HG03095 (cell line): ENCODE data around the gene MUC5AC.

Experiments used
- ATAC-seq: cut with Tn5 transposase; IDR thresholded peaks from one replicate; pipeline ENCODE4 v1.9.1; 2021; ENCODE audit warnings: moderate library complexity; ENCODE audit not compliant: unreplicated experiment

Gene MUC5AC

GRCh38 chr11:1121813-1122663 lies 35.7 kb upstream of the MUC5AC start:
- no peak for ATAC-seq

GRCh38 chr11:1122664-1123002 lies 35.1 kb upstream of the MUC5AC start:
- no peak for ATAC-seq

- ATAC-seq, result no peak
Measured at GRCh38 chr11:1123970-1124369, 33.8 kb upstream of the MUC5AC start.

GRCh38 chr11:1125803-1126202 lies 31.9 kb upstream of the MUC5AC start:
- ATAC-seq, result no peak

- no peak for ATAC-seq
Measured at GRCh38 chr11:1126491-1126926, 31.2 kb upstream of the MUC5AC start.

- no peak for ATAC-seq
Measured at GRCh38 chr11:1126935-1127663, 30.7 kb upstream of the MUC5AC start.

- ATAC-seq, result no peak
Measured at GRCh38 chr11:1127664-1128162, 30.0 kb upstream of the MUC5AC start.

GRCh38 chr11:1128311-1129142 lies 29.2 kb upstream of the MUC5AC start:
- no peak for ATAC-seq

- no peak for ATAC-seq
Measured at GRCh38 chr11:1129143-1129610, 28.6 kb upstream of the MUC5AC start.

GRCh38 chr11:1129611-1130160 lies 28.1 kb upstream of the MUC5AC start:
- no peak for ATAC-seq

- ATAC-seq, result no peak
Measured at GRCh38 chr11:1130276-1131032, 27.3 kb upstream of the MUC5AC start.

- no peak for ATAC-seq
Measured at GRCh38 chr11:1131033-1131911, 26.5 kb upstream of the MUC5AC start.

GRCh38 chr11:1134848-1135445 lies 22.8 kb upstream of the MUC5AC start:
- ATAC-seq, result no peak

- no peak for ATAC-seq
Measured at GRCh38 chr11:1138097-1138496, 19.7 kb upstream of the MUC5AC start.

- ATAC-seq, result no peak
Measured at GRCh38 chr11:1139441-1140083, 18.2 kb upstream of the MUC5AC start.

- no peak for ATAC-seq
Measured at GRCh38 chr11:1140642-1141490, 16.9 kb upstream of the MUC5AC start.

GRCh38 chr11:1146365-1146764 lies 11.4 kb upstream of the MUC5AC start:
- ATAC-seq, result no peak
